Measurements from ENCODE around the gene CDC42BPB. TPM values are rescaled to one million over a fixed set of nuclear protein-coding genes. Genes with fewer than 3 reads are reported as not detected.

CDC42BPB gene
- total RNA-seq, 2 donors from 2014 or later: 68.0 to 83.4 TPM

- DNase-seq (ENCODE audit: low spot score): no peak
- no peaks in the 10 kb centered on the region for H3K36me3 ChIP-seq
- no peak overlapping the region for H3K4me3 ChIP-seq
- no peaks in the 10 kb centered on the region for H3K9me3 ChIP-seq
- peak in 1 of 2 donors; percentile 20 for TF ChIP-seq CTCF (IDR thresholded peaks at IDR 0.05)
- no peaks in the 10 kb centered on the region for H3K27me3 ChIP-seq
- H3K4me1 ChIP-seq: peaks cover 0 to 31% of the 10 kb centered on the region in 2 donors
- no peak overlapping the region for H3K27ac ChIP-seq
These were observed 25.4 kb downstream of the CDC42BPB start for GRCh38 chr14:103031956-103032355.

- no peaks in the 10 kb centered on the region for H3K36me3 ChIP-seq
These were observed 25.8 kb downstream of the CDC42BPB start for GRCh38 chr14:103031566-103031911.

GRCh38 chr14:103030741-103031565 is 26.4 kb downstream of the CDC42BPB start:
- H3K27ac ChIP-seq: no peak overlapping the region
- H3K36me3 ChIP-seq: no peaks in the 10 kb centered on the region
- no peaks in the 10 kb centered on the region for H3K9me3 ChIP-seq
- no peaks in the 10 kb centered on the region for H3K27me3 ChIP-seq
- DNase-seq (ENCODE audit: low spot score): no peak
- no peak for TF ChIP-seq CTCF (IDR thresholded peaks at IDR 0.05)
- H3K4me3 ChIP-seq: no peak overlapping the region
- H3K4me1 ChIP-seq: peaks cover 0 to 31% of the 10 kb centered on the region in 2 donors

More at GRCh38 chr14:103031566-103031911, 25.8 kb downstream of the CDC42BPB start:
- Histone ChIP-seq H3K4me1 (peaks cover 0 to 31% of the 10 kb centered on the region in 2 donors), H3K9me3 (no peaks in the 10 kb centered on the region), H3K4me3 (no peak overlapping the region), H3K27ac (no peak overlapping the region), H3K27me3 (no peaks in the 10 kb centered on the region)
- DNase-seq (ENCODE audit: low spot score): no peak
- TF ChIP-seq CTCF (IDR thresholded peaks at IDR 0.05): no peak

GRCh38 chr14:103029936-103030335 is 27.4 kb downstream of the CDC42BPB start:
- Histone ChIP-seq H3K9me3 (no peaks in the 10 kb centered on the region), H3K4me3 (no peak overlapping the region), H3K36me3 (no peaks in the 10 kb centered on the region), H3K4me1 (peaks cover 0 to 31% of the 10 kb centered on the region in 2 donors), H3K27ac (no peak overlapping the region), H3K27me3 (no peaks in the 10 kb centered on the region)
- no peak for TF ChIP-seq CTCF (IDR thresholded peaks at IDR 0.05)
- no peak for DNase-seq (ENCODE audit: low spot score)

GRCh38 chr14:103028772-103029171 is 28.6 kb downstream of the CDC42BPB start:
- H3K36me3 ChIP-seq: no peaks in the 10 kb centered on the region
- H3K9me3 ChIP-seq: no peaks in the 10 kb centered on the region
- H3K27me3 ChIP-seq: no peaks in the 10 kb centered on the region
- peaks cover 0 to 34% of the 10 kb centered on the region in 2 donors for H3K4me1 ChIP-seq
- no peak for DNase-seq (ENCODE audit: low spot score)
- no peak overlapping the region for H3K4me3 ChIP-seq
- no peak overlapping the region for H3K27ac ChIP-seq
- no peak for TF ChIP-seq CTCF (IDR thresholded peaks at IDR 0.05)
